Activated CD4-positive, CD25-positive, alpha-beta regulatory T cell treated with anti-CD3 and anti-CD28 coated beads, Interleukin-2, amount 50 U/mL, for 24 hours (primary cell): ENCODE measurements around the gene ITPR1.

Experiments
- ATAC-seq, 2 donors: fragments of 150-1000 bp; cut with Tn5 transposase; one replicate each; pipeline ENCODE4 v1.10.0; 2021; ENCODE audit warnings: mild to moderate bottlenecking in 1 of 2, moderate library complexity in 1 of 2

ITPR1 gene

GRCh38 chr3:4839278-4839677, 346.1 kb downstream of the ITPR1 start:
- no peak for ATAC-seq

DNA sequence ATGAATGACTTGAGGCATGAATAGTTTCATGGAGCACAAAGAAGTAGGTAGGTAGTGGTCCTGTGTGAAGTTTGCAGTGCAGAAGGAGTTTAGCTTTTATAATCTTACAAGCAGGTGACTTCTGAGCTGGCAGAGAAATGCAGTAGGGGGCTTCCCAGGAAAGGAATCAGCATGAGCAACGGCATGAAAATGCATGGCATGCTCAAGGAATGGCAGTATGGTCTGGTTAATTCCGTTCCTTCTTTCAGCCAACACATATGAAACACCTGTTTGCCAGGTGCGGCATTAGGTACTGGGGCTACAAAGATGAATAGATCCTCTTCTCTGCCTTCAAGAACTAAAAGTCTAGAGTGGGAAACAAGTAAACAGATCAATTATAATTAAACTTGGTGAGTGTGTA, 348.1 kb downstream of the ITPR1 start:
- ATAC-seq, result no peak

GRCh38 chr3:4841776-4842440, 348.8 kb downstream of the ITPR1 start:
- ATAC-seq, result peak; percentile 54 to 63

DNA sequence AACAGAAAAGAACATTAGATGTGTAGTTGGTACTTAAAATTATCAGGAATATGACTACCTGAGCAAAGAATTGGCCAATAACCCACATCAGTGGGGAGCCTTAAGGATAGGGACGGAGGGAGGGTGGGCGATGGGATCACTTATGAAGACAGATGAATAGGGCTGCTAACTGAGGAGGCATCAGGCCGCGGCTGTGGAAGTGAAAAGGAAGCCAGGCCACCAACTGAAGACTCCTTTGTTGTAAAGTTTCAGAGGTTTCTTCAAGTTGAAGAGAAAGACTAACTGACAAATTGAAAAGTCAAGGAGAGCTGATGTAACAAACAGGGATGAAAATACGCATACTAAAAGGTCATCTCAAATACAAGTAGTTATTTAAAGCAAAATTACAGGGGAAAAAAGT, 350.5 kb downstream of the ITPR1 start:
- ATAC-seq, result no peak

DNA sequence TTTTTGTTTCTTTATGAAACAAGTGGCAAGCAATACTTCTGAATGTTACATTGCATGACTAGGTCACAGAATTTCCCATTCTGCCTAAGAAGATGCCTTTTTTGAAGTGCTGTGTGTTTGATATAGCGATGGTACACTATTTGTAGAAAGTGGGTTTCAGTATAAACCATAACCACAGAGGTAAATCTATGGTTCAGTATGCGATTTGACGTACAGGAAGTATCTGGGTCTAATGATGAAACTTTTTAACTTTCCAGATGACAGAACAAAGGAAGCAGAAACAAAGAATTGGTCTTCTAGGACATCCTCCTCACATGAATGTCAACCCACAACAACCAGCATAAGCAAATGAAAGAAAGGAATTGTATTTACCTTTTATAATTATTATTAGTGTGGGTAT, 352.7 kb downstream of the ITPR1 start:
- ATAC-seq, result peak; percentile 75 to 76

- no peak for ATAC-seq
These were observed 353.4 kb downstream of the ITPR1 start for GRCh38 chr3:4846543-4846942.

GRCh38 chr3:4848176-4848825, 355.2 kb downstream of the ITPR1 start:
- ATAC-seq, result no peak

- no peak for ATAC-seq
These were observed 356.0 kb downstream of the ITPR1 start for GRCh38 chr3:4849136-4849535.

GRCh38 chr3:4849739-4850138, 356.6 kb downstream of the ITPR1 start:
- ATAC-seq, result no peak

- ATAC-seq, result peak; percentile 25 to 46
These were observed 357.2 kb downstream of the ITPR1 start for GRCh38 chr3:4850211-4850927.

DNA sequence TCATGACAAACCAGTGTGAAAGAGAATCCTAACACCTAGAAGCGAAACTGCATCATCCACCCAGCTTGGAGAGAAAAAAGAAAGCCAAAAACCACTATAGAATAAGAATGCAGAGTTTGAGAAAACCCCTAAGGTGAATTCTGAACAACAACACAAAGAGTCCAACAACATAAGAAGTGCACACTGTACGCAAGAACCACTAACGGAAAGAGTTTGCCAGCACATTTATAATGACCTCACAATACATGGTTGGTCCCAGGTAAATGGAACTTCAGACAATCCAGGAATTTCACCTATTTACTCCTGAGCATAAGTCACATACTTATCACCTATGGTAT, 357.7 kb downstream of the ITPR1 start:
- peak; percentile 67 to 74 for ATAC-seq

GRCh38 chr3:4852780-4853748, 359.9 kb downstream of the ITPR1 start:
- no peak for ATAC-seq

DNA sequence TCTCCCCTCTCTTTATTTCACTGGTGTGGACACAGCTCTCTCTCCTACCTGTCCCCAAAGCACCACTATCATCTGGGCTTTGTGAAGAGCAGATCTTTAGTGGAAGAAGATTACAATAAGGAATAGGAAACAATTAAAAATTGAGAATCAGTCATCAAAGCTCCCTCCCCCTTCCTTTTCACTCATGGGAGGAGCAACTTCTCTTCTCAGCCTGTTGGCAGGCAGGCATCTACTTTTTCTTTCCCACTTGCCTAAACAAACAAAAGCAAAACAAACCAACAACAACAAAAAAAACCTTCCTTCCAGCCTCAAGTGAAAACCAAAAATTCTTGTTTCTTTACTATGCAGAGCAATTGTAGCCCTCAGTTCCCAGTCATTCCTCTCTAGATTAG, 360.6 kb downstream of the ITPR1 start:
- no peak for ATAC-seq

- no peak for ATAC-seq
These were observed 362.5 kb downstream of the ITPR1 start for GRCh38 chr3:4855676-4856075.

DNA sequence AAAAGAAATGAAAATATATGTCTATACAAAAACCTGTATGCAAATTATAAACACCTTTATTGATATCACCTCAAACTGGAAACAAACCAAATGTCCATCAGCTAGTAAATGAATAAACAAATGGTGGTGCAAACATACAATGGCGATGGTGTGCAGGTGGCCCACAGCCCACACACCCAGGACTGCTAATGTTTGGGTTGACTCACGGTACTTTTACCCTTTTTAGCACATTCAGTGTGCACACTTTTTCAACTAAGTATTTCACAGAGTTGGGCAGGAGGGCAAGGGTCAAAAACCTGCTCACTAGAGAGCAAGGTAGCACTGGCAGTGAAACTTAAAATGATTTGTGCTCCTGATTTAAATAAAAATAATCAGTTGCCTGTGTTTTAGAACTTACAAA, 363.0 kb downstream of the ITPR1 start:
- ATAC-seq, result no peak

DNA sequence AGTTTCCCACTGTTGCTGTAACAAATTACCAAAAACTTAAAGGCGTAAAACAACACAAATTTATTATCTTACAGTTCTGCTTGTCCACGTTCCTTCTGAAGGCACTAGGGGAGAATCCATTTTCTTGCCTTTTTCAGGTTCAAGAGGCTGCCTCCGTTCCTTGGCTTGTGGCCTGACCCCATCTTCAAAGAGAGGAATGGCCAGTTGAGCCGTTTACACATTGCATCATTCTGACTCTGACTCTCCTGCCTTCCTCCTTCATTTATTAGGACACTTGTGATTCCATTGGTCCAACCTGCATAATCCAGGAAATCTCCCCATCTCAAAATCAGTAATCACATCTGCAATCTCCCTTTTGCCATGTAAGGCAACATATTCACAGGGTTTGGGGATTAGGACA, 363.4 kb downstream of the ITPR1 start:
- ATAC-seq, result no peak

DNA sequence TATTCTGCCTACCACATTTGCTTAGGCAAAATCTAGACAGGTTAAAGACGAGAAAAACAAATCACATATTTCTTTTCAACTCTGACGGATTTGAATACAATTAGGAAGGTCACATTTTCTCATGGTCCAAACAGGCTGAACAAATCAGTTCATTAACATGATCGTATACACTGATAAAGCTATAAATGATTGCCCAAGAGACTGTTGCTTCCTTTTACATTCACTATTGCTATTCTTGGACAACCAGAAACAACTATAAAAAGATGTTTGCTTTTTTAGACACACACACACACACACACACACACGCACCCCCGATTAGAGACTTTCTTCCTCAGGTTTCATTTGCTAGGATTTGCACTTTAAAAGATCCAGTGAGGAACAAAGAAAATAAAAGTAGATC, 363.8 kb downstream of the ITPR1 start:
- no peak for ATAC-seq

GRCh38 chr3:4859788-4860187, 366.6 kb downstream of the ITPR1 start:
- no peak for ATAC-seq

GRCh38 chr3:4862973-4863372, 369.8 kb downstream of the ITPR1 start:
- ATAC-seq, result no peak

- no peak for ATAC-seq
These were observed 371.4 kb downstream of the ITPR1 start for GRCh38 chr3:4864503-4864902.

GRCh38 chr3:4865714-4866113, 372.6 kb downstream of the ITPR1 start:
- no peak for ATAC-seq

GRCh38 chr3:4866866-4867265, 373.7 kb downstream of the ITPR1 start:
- ATAC-seq, result no peak

DNA sequence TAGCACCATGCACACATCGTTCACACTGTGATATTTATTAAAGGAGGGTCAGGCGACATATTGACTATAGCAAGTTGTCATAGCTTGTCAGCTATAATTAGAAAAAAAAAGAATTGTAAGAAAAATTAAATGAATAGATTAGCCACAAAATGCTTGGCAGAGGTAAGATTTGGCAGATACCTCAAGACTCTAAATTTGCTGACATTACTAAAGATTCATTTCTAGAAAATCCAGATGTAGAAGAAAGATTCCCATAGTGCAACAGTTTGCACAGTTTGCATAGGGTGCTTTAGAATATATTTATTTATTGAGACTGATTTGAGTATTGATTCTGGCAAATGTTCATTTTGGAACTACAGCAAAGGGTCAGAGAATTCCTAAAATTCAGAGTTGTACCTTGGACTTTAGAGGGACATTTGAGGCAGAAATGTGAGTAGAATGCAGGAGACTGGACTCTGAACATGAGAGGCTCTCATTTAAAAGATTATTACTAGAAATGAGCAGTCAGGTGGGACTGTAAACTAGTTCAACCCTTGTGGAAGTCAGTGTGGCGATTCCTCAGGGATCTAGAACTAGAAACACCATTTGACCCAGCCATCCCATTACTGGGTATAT, 384.1 kb downstream of the ITPR1 start:
- ATAC-seq, result no peak
